ENCODE measurements around the gene GLIS1. TPM values are rescaled to one million over a fixed set of nuclear protein-coding genes. Genes with fewer than 3 reads are reported as not detected.

GLIS1 gene
- total RNA-seq, 1 experiment from 2014 or later: 0.39 TPM

DNA sequence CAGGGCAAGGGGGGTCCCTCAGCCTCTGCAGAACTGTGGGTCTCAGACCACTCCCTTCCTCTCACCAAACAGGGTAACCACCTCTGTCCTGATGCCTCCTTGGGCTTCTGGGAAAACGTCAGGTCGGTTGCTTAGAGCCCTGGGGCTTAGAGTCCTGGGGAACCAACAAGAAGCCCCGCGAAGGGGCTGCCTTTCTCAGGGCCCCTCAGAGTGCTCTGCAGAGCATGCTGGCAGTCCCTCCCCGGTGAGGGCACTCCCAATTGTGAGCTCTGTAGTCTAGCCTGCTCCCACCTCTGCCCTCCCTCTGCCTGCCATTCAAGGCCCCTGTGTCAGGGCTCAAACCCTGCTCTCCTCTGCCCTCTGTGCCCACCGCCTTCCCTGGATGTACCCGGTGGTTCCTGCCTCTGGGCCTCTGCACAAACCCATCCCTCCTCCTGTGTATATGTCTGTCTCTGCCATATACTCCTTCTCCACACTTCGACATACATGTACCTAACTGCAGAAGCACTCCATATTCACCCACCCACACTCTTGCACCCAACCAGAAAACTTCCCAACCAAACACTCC is 187.5 kb downstream of the GLIS1 start:
- POLR2A ChIA-PET: no interaction called here
- no peaks in the 10 kb centered on the region for H3K9me2 ChIP-seq (ENCODE audit: insufficient read depth)
- ATAC-seq: no peak
- no peaks in the 10 kb centered on the region; a peak in 1 of 4 replicates for H3K9me3 ChIP-seq (ENCODE audit: control insufficient read depth in 1 of 2, insufficient read depth in 1 of 2, low read depth in 1 of 2, low read length in 2 of 2)
- CTCF ChIA-PET: no interaction called here
- TF ChIP-seq SIN3A (IDR thresholded peaks at IDR 0.05; ENCODE audit: low read depth): no peak
- no peak for TF ChIP-seq ELF1 (IDR thresholded peaks at IDR 0.05; ENCODE audit: borderline replicate concordance, low read depth)
- TF ChIP-seq, protein P1, sequence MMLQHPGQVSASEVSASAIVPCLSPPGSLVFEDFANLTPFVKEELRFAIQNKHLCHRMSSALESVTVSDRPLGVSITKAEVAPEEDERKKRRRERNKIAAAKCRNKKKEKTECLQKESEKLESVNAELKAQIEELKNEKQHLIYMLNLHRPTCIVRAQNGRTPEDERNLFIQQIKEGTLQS (IDR thresholded peaks at IDR 0.05): no peak
- TF ChIP-seq EGR1 (IDR thresholded peaks at IDR 0.05; ENCODE audit: low read depth): no peak
- H3K4me3 ChIP-seq (replicated peaks in 1 of 2; ENCODE audit: low read depth in 1 of 2, low read length in 2 of 2): no peak overlapping the region
- no peaks in the 10 kb centered on the region for H4K20me1 ChIP-seq (ENCODE audit: insufficient read depth)
- RAD21 ChIA-PET (ENCODE audit: low non-redundant PET in 1 of 2, low total read pairs in 2 of 2, uncharacterized antibody in 2 of 2, unreplicated experiment in 2 of 2): no interaction called here
- no peak overlapping the region for H3K9ac ChIP-seq (ENCODE audit: low read length)
- H2AFZ ChIP-seq (ENCODE audit: low read depth, low read length, poor library complexity, severe bottlenecking): no peak overlapping the region
- no peaks in the 10 kb centered on the region for H3K27me3 ChIP-seq (ENCODE audit: insufficient read depth, low read length)
- H3K36me3 ChIP-seq (ENCODE audit: control insufficient read depth in 1 of 2, insufficient read depth in 2 of 2, low read length in 2 of 2): no peaks in the 10 kb centered on the region
- H3K27ac ChIP-seq (ENCODE audit: low read depth, low read length): no peak overlapping the region
- H3K4me1 ChIP-seq (ENCODE audit: control insufficient read depth in 1 of 2, insufficient read depth in 2 of 2, low read length in 2 of 2): no peaks in the 10 kb centered on the region
- DNase-seq (ENCODE audit: low read depth, low spot score): no peak
- no TSS peak for BruUV-seq (replicated peaks)
- intact Hi-C loops (cut with micrococcal nuclease): no loop called here
- H3K79me2 ChIP-seq (ENCODE audit: insufficient read depth, low read length): no peaks in the 10 kb centered on the region
- no peak overlapping the region for H3K4me2 ChIP-seq (ENCODE audit: low read length)

DNA sequence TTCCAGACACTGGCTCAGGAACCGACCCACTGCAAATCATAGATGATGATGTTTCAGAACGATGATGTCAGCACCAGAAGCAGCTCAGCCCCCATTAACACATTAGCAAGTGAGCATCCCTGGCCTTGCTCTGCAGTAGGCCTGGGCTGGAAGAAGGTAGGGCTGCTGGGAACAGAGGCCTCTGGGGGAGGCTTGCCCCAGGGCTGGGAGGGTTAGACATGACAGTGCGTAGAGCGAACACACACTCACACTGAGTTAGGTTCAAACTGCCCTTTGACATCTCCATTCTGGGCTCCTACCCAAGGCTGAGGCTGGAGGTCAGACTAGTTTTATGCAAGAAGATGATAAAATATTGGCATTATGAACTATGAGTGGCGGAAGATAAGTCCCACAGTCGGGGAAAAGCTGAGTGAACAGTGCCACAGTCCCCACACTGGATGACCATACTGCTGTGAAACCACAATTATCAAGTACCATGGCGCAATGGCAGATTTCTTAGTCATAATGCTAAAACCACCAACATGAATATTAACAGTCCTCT is 188.7 kb downstream of the GLIS1 start:
- H3K4me1 ChIP-seq (ENCODE audit: control insufficient read depth in 1 of 2, insufficient read depth in 2 of 2, low read length in 2 of 2): no peaks in the 10 kb centered on the region
- H3K9ac ChIP-seq (ENCODE audit: low read length): no peak overlapping the region
- H4K20me1 ChIP-seq (ENCODE audit: insufficient read depth): no peaks in the 10 kb centered on the region
- no peaks in the 10 kb centered on the region; the same call in 1 of the 2 replicates for H3K27me3 ChIP-seq (ENCODE audit: insufficient read depth, low read length)
- H3K9me3 ChIP-seq (ENCODE audit: control insufficient read depth in 1 of 2, insufficient read depth in 1 of 2, low read depth in 1 of 2, low read length in 2 of 2): no peaks in the 10 kb centered on the region
- H3K9me2 ChIP-seq (ENCODE audit: insufficient read depth): no peaks in the 10 kb centered on the region
- no peak overlapping the region for H3K4me3 ChIP-seq (replicated peaks in 1 of 2; ENCODE audit: low read depth in 1 of 2, low read length in 2 of 2)
- H2AFZ ChIP-seq (ENCODE audit: low read depth, low read length, poor library complexity, severe bottlenecking): no peak overlapping the region
- H3K36me3 ChIP-seq (ENCODE audit: control insufficient read depth in 1 of 2, insufficient read depth in 2 of 2, low read length in 2 of 2): no peaks in the 10 kb centered on the region
- POLR2A ChIA-PET: no interaction called here
- ATAC-seq: no peak
- no TSS peak for BruUV-seq (replicated peaks)
- RAD21 ChIA-PET (ENCODE audit: low non-redundant PET in 1 of 2, low total read pairs in 2 of 2, uncharacterized antibody in 2 of 2, unreplicated experiment in 2 of 2): no interaction called here
- CTCF ChIA-PET: no interaction called here
- no peak overlapping the region for H3K27ac ChIP-seq (ENCODE audit: low read depth, low read length)
- intact Hi-C loops (cut with micrococcal nuclease): no loop called here
- no peak for DNase-seq (ENCODE audit: low read depth, low spot score)
- H3K4me2 ChIP-seq (ENCODE audit: low read length): no peak overlapping the region
- no peaks in the 10 kb centered on the region for H3K79me2 ChIP-seq (ENCODE audit: insufficient read depth, low read length)
- TF ChIP-seq EGR1 (IDR thresholded peaks at IDR 0.05; ENCODE audit: low read depth) (no peak), POLR2A (IDR thresholded peaks at IDR 0.05; ENCODE audit: borderline replicate concordance, extremely low read depth, insufficient read depth, insufficient read length) (no peak), CBX3 (IDR thresholded peaks at IDR 0.05; ENCODE audit: low read depth) (no peak), YY1 (IDR thresholded peaks at IDR 0.05; ENCODE audit: extremely low read depth, insufficient replicate concordance, low read depth, low read length) (no peak), RAD21 (IDR thresholded peaks at IDR 0.05; ENCODE audit: low read depth) (no peak), SRF (IDR thresholded peaks at IDR 0.05; ENCODE audit: low read depth) (no peak), CEBPB (IDR thresholded peaks at IDR 0.05; ENCODE audit: low read depth) (no peak), ZNF274 (IDR thresholded peaks at IDR 0.05; ENCODE audit: low read depth, low read length) (no peak), TCF7L2 (IDR thresholded peaks at IDR 0.05; ENCODE audit: borderline replicate concordance, extremely low read depth, insufficient read depth, insufficient read length) (no peak)
- TF ChIP-seq, protein P1 (IDR thresholded peaks at IDR 0.05): no peak
- TF ChIP-seq, protein P2, sequence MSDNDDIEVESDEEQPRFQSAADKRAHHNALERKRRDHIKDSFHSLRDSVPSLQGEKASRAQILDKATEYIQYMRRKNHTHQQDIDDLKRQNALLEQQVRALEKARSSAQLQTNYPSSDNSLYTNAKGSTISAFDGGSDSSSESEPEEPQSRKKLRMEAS (IDR thresholded peaks at IDR 0.05): no peak
- TF ChIP-seq, protein P3, sequence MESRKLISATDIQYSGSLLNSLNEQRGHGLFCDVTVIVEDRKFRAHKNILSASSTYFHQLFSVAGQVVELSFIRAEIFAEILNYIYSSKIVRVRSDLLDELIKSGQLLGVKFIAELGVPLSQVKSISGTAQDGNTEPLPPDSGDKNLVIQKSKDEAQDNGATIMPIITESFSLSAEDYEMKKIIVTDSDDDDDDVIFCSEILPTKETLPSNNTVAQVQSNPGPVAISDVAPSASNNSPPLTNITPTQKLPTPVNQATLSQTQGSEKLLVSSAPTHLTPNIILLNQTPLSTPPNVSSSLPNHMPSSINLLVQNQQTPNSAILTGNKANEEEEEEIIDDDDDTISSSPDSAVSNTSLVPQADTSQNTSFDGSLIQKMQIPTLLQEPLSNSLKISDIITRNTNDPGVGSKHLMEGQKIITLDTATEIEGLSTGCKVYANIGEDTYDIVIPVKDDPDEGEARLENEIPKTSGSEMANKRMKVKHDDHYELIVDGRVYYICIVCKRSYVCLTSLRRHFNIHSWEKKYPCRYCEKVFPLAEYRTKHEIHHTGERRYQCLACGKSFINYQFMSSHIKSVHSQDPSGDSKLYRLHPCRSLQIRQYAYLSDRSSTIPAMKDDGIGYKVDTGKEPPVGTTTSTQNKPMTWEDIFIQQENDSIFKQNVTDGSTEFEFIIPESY (IDR thresholded peaks at IDR 0.05; ENCODE audit: extremely low read depth, insufficient replicate concordance, low read length): no peak
- TF ChIP-seq, protein P4, sequence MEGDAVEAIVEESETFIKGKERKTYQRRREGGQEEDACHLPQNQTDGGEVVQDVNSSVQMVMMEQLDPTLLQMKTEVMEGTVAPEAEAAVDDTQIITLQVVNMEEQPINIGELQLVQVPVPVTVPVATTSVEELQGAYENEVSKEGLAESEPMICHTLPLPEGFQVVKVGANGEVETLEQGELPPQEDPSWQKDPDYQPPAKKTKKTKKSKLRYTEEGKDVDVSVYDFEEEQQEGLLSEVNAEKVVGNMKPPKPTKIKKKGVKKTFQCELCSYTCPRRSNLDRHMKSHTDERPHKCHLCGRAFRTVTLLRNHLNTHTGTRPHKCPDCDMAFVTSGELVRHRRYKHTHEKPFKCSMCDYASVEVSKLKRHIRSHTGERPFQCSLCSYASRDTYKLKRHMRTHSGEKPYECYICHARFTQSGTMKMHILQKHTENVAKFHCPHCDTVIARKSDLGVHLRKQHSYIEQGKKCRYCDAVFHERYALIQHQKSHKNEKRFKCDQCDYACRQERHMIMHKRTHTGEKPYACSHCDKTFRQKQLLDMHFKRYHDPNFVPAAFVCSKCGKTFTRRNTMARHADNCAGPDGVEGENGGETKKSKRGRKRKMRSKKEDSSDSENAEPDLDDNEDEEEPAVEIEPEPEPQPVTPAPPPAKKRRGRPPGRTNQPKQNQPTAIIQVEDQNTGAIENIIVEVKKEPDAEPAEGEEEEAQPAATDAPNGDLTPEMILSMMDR (IDR thresholded peaks at IDR 0.05 in 2 of 3, conservative IDR thresholded peaks at IDR 0.05 in 1 of 3; ENCODE audit: borderline replicate concordance in 1 of 3, insufficient read depth in 1 of 3, low read depth in 2 of 3, low read length in 2 of 3): no peak
